Measurements from ENCODE around the gene ARHGAP10.

DNA sequence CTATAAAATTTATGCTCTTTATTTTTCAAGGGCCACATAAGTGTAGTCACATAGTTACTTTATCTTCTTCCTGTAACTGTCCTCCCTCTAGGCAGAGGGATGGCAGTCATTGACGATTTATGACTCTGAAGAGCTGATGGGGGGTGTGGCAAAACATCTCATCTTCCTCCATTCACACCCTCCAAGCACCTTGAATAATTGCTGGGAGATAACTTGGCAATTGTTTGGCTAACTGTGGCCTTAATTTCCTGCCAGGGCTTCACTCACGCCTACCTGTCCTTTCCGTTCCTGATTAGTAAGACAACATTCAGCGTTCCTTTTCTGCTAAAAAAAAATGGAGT, 329.2 kb downstream of the ARHGAP10 start:
- TF ChIP-seq, protein P1, sequence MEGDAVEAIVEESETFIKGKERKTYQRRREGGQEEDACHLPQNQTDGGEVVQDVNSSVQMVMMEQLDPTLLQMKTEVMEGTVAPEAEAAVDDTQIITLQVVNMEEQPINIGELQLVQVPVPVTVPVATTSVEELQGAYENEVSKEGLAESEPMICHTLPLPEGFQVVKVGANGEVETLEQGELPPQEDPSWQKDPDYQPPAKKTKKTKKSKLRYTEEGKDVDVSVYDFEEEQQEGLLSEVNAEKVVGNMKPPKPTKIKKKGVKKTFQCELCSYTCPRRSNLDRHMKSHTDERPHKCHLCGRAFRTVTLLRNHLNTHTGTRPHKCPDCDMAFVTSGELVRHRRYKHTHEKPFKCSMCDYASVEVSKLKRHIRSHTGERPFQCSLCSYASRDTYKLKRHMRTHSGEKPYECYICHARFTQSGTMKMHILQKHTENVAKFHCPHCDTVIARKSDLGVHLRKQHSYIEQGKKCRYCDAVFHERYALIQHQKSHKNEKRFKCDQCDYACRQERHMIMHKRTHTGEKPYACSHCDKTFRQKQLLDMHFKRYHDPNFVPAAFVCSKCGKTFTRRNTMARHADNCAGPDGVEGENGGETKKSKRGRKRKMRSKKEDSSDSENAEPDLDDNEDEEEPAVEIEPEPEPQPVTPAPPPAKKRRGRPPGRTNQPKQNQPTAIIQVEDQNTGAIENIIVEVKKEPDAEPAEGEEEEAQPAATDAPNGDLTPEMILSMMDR (IDR thresholded peaks at IDR 0.05) = no peak
- no peak for TF ChIP-seq POLR2AphosphoS5 (IDR thresholded peaks at IDR 0.05)

Data from esophagus muscularis mucosa (tissue), 3 donors.